ENCODE data around the gene CHMP4B.
"Not testable (repeated sequence)": the region's sequence is repeated elsewhere in the genome, so short reads cannot be mapped to it uniquely, and the experiment has no call there.

The CHMP4B gene

GRCh38 chr20:33790566-33790965 is 20.6 kb upstream of the CHMP4B start:
- peak; percentile 82 for DNase-seq

- no peak for DNase-seq
Observed at GRCh38 chr20:33791021-33791420, 20.1 kb upstream of the CHMP4B start.

GRCh38 chr20:33791540-33791939 is 19.6 kb upstream of the CHMP4B start:
- DNase-seq = no peak

GRCh38 chr20:33791959-33792597 is 19.1 kb upstream of the CHMP4B start:
- no peak for DNase-seq

- not testable (repeated sequence) for DNase-seq
Observed at GRCh38 chr20:33792598-33792989, 18.6 kb upstream of the CHMP4B start.

GRCh38 chr20:33793011-33793931 is 17.9 kb upstream of the CHMP4B start:
- no peak for DNase-seq

GRCh38 chr20:33796263-33796906 is 14.8 kb upstream of the CHMP4B start:
- DNase-seq = peak; percentile 97

- peak; percentile 67 for DNase-seq
Observed at GRCh38 chr20:33796907-33797544, 14.1 kb upstream of the CHMP4B start.

GRCh38 chr20:33798444-33798843 is 12.7 kb upstream of the CHMP4B start:
- no peak for DNase-seq

- no peak for DNase-seq
Observed at GRCh38 chr20:33803921-33804337, 7.2 kb upstream of the CHMP4B start.

- DNase-seq = no peak
Observed at GRCh38 chr20:33808388-33808787, 2.8 kb upstream of the CHMP4B start.

GRCh38 chr20:33810259-33810658 is 889 bp upstream of the CHMP4B start:
- no peak for DNase-seq

GRCh38 chr20:33811776-33812151 is 616 bp downstream of the CHMP4B start:
- DNase-seq = no peak

- no peak for DNase-seq
Observed at GRCh38 chr20:33812152-33812849, 1.2 kb downstream of the CHMP4B start.

- DNase-seq = peak; percentile 55
Observed at GRCh38 chr20:33812908-33813462, 1.8 kb downstream of the CHMP4B start.

GRCh38 chr20:33814238-33814712 is 3.1 kb downstream of the CHMP4B start:
- DNase-seq = no peak

GRCh38 chr20:33815671-33816070 is 4.5 kb downstream of the CHMP4B start:
- DNase-seq = no peak

- no peak for DNase-seq
Observed at GRCh38 chr20:33816191-33816590, 5.0 kb downstream of the CHMP4B start.

- DNase-seq = no peak
Observed at GRCh38 chr20:33817411-33817810, 6.3 kb downstream of the CHMP4B start.

GRCh38 chr20:33819456-33819855 is 8.3 kb downstream of the CHMP4B start:
- no peak for DNase-seq

GRCh38 chr20:33820362-33820761 is 9.2 kb downstream of the CHMP4B start:
- no peak for DNase-seq

- no peak for DNase-seq
Observed at GRCh38 chr20:33821270-33821836, 10.2 kb downstream of the CHMP4B start.
